GM12873 (cell line): ENCODE data around the gene PRCD.

ENCODE experiments used
- CTCF ChIP-seq: IDR thresholded peaks from 2 replicates; pipeline ENCODE4 v1.5.1; 2012; ENCODE audit warnings: low read depth, mild to moderate bottlenecking, moderate library complexity, low read length, control low read depth; ENCODE audit not compliant: insufficient read depth; ENCODE audit errors: missing control alignments

PRCD gene

GRCh38 chr17:76570877-76571471 is 31.1 kb downstream of the PRCD start:
- TF ChIP-seq CTCF: no peak

- no peak for TF ChIP-seq CTCF
Measured at GRCh38 chr17:76572201-76572910, 32.5 kb downstream of the PRCD start.

- no peak for TF ChIP-seq CTCF
Measured at GRCh38 chr17:76573096-76573495, 33.3 kb downstream of the PRCD start.

GRCh38 chr17:76574166-76574565 is 34.3 kb downstream of the PRCD start:
- no peak for TF ChIP-seq CTCF

GRCh38 chr17:76575570-76575969 is 35.7 kb downstream of the PRCD start:
- no peak for TF ChIP-seq CTCF

GRCh38 chr17:76576189-76576588 is 36.3 kb downstream of the PRCD start:
- no peak for TF ChIP-seq CTCF

- TF ChIP-seq CTCF: no peak
Measured at GRCh38 chr17:76577876-76578275, 38.0 kb downstream of the PRCD start.
